Calu3 (cell line): ENCODE measurements around the gene CCNI. TPM values are rescaled to one million over a fixed set of nuclear protein-coding genes. Genes with fewer than 3 reads are reported as not detected.

Experiments
- BruUV-seq: library from RNA; stranded (reverse); fragments of 400-500 nt; replicated peaks from 2 replicates; lab custom pipeline; 2021; lab: Mats Ljungman, UMichigan
- CTCF ChIA-PET: fragments of 300-600 bp; sonication (Branson Sonifier 250); formaldehyde crosslinking; loops from one replicate; lab custom pipeline; 2022; ENCODE audit warnings: antibody characterized with exemption; lab: Charles Lee
- DNase-seq: peaks from one replicate; pipeline ENCODE4 v3.0.0; 2022
- H3K27ac Mint-ChIP-seq: one replicate; pipeline ENCODE4 v1.8.0; 2022; ENCODE audit warnings: mixed read lengths; ENCODE audit not compliant: unreplicated experiment
- H3K27me3 Mint-ChIP-seq: one replicate; pipeline ENCODE4 v1.8.0; 2022; ENCODE audit warnings: mixed read lengths; ENCODE audit not compliant: unreplicated experiment
- H3K36me3 Mint-ChIP-seq: one replicate; pipeline ENCODE4 v1.8.0; 2022; ENCODE audit warnings: mild to moderate bottlenecking, moderate library complexity, mixed read lengths; ENCODE audit not compliant: insufficient read depth, unreplicated experiment
- H3K4me1 Mint-ChIP-seq: one replicate; pipeline ENCODE4 v1.8.0; 2022; ENCODE audit warnings: mild to moderate bottlenecking, low read depth, mixed read lengths; ENCODE audit not compliant: unreplicated experiment
- H3K4me3 Mint-ChIP-seq: one replicate; pipeline ENCODE4 v1.8.0; 2022; ENCODE audit warnings: mild to moderate bottlenecking, low read depth, moderate library complexity, mixed read lengths; ENCODE audit not compliant: unreplicated experiment
- H3K9me3 Mint-ChIP-seq: one replicate; pipeline ENCODE4 v1.8.0; 2022; ENCODE audit warnings: low read depth, mixed read lengths; ENCODE audit not compliant: unreplicated experiment
- CTCF ChIP-seq: fragments of 200-600 bp; IDR thresholded peaks from one replicate; pipeline ENCODE4 v1.8.0; 2022; ENCODE audit warnings: antibody characterized with exemption; ENCODE audit not compliant: unreplicated experiment
- intact Hi-C: fragments of 100-400 bp; cut with micrococcal nuclease; formaldehyde crosslinking; loops from one replicate; pipeline ENCODE4 v1.10.0; 2022; ENCODE audit not compliant: unreplicated experiment
- total RNA-seq: library from RNA; stranded (reverse); gene quantifications from 2 replicates; pipeline ENCODE4 v1.2.3, GENCODE V29; 2022

CCNI gene
- total RNA-seq, 1 experiment from 2014 or later, result 136 TPM

GRCh38 chr4:77076889-77077635 lies 1.3 kb upstream of the CCNI start:
- no peak for DNase-seq
- CTCF ChIA-PET, result no interaction called here
- intact Hi-C loops, result no loop called here
- Mint-ChIP-seq H3K4me1 (no peaks in the 10 kb centered on the region), H3K9me3 (no peaks in the 10 kb centered on the region), H3K36me3 (peaks cover 5% of the 10 kb centered on the region), H3K4me3 (no peak overlapping the region), H3K27ac (no peak overlapping the region), H3K27me3 (no peaks in the 10 kb centered on the region)
- no TSS peak for BruUV-seq
- no peak for TF ChIP-seq CTCF

- peaks cover 8% of the 10 kb centered on the region for H3K4me1 Mint-ChIP-seq
- CTCF ChIA-PET, result interaction anchor here (0.7 kb wide), 1 partner anchor 108 kb away, joined by 9 read pairs; no protein-coding TSS in a partner anchor
- no TSS peak for BruUV-seq
- intact Hi-C loops, result loop anchor here (2.0 kb wide), 1 partner anchor 82 kb away; the partner anchor contains the start of gene CCNG2
- no peak overlapping the region for H3K4me3 Mint-ChIP-seq
- H3K27ac Mint-ChIP-seq, result no peak overlapping the region
- H3K9me3 Mint-ChIP-seq, result no peaks in the 10 kb centered on the region
- TF ChIP-seq CTCF, result no peak
- peaks cover 5% of the 10 kb centered on the region for H3K36me3 Mint-ChIP-seq
- no peaks in the 10 kb centered on the region for H3K27me3 Mint-ChIP-seq
- DNase-seq, result peak; percentile 62
Observed at GRCh38 chr4:77074981-77075855, 571 bp downstream of the CCNI start.

GRCh38 chr4:77074381-77074831 lies 1.4 kb downstream of the CCNI start:
- H3K4me1 Mint-ChIP-seq, result peaks cover 15% of the 10 kb centered on the region
- H3K4me3 Mint-ChIP-seq, result no peak overlapping the region
- no peak for TF ChIP-seq CTCF
- intact Hi-C loops, result loop anchor here (2.0 kb wide), 1 partner anchor 82 kb away; the partner anchor contains the start of gene CCNG2
- H3K27me3 Mint-ChIP-seq, result no peaks in the 10 kb centered on the region
- H3K9me3 Mint-ChIP-seq, result no peaks in the 10 kb centered on the region
- CTCF ChIA-PET, result interaction anchor here (0.7 to 2.8 kb wide), 3 partner anchors 21 to 129 kb away, joined by 3 to 15 read pairs (median 9); no protein-coding TSS in a partner anchor
- H3K27ac Mint-ChIP-seq, result no peak overlapping the region
- peaks cover 5% of the 10 kb centered on the region for H3K36me3 Mint-ChIP-seq
- BruUV-seq, result no TSS peak
- DNase-seq, result no peak

- H3K9me3 Mint-ChIP-seq, result no peaks in the 10 kb centered on the region
- BruUV-seq, result TSS peak; percentile 25
- H3K27ac Mint-ChIP-seq, result no peak overlapping the region
- no peak for TF ChIP-seq CTCF
- DNase-seq, result no peak
- intact Hi-C loops, result loop anchor here (2.0 kb wide), 1 partner anchor 83 kb away; the partner anchor contains the start of gene CCNG2
- CTCF ChIA-PET, result interaction anchor here (0.8 to 2.8 kb wide), 3 partner anchors 22 to 129 kb away, joined by 3 to 15 read pairs (median 3); no protein-coding TSS in a partner anchor
- peaks cover 17% of the 10 kb centered on the region for H3K4me1 Mint-ChIP-seq
- H3K36me3 Mint-ChIP-seq, result peaks cover 5% of the 10 kb centered on the region
- H3K27me3 Mint-ChIP-seq, result no peaks in the 10 kb centered on the region
- H3K4me3 Mint-ChIP-seq, result no peak overlapping the region
Observed at GRCh38 chr4:77073981-77074380, 1.8 kb downstream of the CCNI start.
